Keratinocyte (primary cell): ENCODE data around the gene SLC9A8.
"Not testable (repeated sequence)": the region's sequence is repeated elsewhere in the genome, so short reads cannot be mapped to it uniquely, and the experiment has no call there.

Source experiments
- EZH2 ChIP-seq: IDR thresholded peaks from one replicate; pipeline ENCODE4 v1.6.1; 2012; ENCODE audit warnings: inconsistent platforms, mild to moderate bottlenecking, low read length, moderate library complexity
- TF ChIP-seq, protein P1 (sequence below), 3 experiments: IDR thresholded peaks in 1 of 3; conservative IDR thresholded peaks in 1 of 3; optimal IDR thresholded peaks in 1 of 3; 2 replicates in 2 of 3; 3 replicates in 1 of 3; pipeline versions ENCODE3 to v1.5.1; 2011; ENCODE audit warnings: low read length in 3 of 3, mild to moderate bottlenecking in 3 of 3, moderate library complexity in 2 of 3, control low read depth in 1 of 3, inconsistent platforms in 1 of 3; ENCODE audit not compliant: insufficient read depth in 2 of 3; ENCODE audit errors: extremely low read depth in 1 of 3

DNA sequence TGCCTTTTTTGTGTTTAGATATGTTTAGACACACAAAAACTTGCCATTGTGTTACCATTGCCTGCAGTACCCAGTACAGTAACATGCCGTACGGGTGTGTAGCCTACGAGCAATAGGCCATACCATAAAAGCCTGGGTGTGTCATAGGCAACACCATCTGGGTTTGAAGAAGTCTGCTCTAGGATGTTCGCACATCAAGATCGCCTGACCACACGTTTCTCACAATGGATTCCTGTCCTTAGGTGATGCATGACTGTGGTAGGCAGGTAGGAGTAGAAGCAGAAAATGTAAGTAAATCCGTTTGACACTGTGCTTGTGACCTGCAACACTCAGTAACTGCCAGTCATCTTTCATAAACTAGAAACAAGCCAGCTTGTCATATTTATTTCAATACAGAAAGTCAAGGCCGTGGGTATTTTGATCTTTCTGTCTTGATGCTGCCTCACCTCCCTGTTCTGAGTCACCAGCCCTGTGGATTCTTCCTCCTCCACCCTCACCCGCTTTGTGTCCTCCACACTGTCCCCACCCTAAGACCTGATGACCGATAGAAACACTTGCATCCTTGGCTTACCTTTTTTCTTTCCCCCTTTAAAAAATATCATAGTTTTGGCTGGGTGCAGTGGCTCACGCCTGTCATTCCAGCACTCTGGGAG lies 7.3 kb upstream of the SLC9A8 start:
- TF ChIP-seq EZH2, result not testable (repeated sequence)
- TF ChIP-seq, protein P1, sequence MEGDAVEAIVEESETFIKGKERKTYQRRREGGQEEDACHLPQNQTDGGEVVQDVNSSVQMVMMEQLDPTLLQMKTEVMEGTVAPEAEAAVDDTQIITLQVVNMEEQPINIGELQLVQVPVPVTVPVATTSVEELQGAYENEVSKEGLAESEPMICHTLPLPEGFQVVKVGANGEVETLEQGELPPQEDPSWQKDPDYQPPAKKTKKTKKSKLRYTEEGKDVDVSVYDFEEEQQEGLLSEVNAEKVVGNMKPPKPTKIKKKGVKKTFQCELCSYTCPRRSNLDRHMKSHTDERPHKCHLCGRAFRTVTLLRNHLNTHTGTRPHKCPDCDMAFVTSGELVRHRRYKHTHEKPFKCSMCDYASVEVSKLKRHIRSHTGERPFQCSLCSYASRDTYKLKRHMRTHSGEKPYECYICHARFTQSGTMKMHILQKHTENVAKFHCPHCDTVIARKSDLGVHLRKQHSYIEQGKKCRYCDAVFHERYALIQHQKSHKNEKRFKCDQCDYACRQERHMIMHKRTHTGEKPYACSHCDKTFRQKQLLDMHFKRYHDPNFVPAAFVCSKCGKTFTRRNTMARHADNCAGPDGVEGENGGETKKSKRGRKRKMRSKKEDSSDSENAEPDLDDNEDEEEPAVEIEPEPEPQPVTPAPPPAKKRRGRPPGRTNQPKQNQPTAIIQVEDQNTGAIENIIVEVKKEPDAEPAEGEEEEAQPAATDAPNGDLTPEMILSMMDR (optimal IDR thresholded peaks at IDR 0.05 in 1 of 3, IDR thresholded peaks at IDR 0.05 in 1 of 3, conservative IDR thresholded peaks at IDR 0.05 in 1 of 3; ENCODE audit: extremely low read depth in 1 of 3, insufficient read depth in 2 of 3, low read length in 3 of 3), result not testable (repeated sequence)
